GM23338 (cell line): ENCODE data around the gene CAAP1.
"Not testable (repeated sequence)": the region's sequence is repeated elsewhere in the genome, so short reads cannot be mapped to it uniquely, and the experiment has no call there.

Experiments used
- CREB1 ChIP-seq: fragments of 250-450 bp; sonication (Bioruptor Pico); IDR thresholded peaks from 2 replicates; pipeline ENCODE4 v1.5.0; 2020; ENCODE audit warnings: low read depth, mild to moderate bottlenecking, moderate library complexity
- CTCF ChIP-seq, 2 experiments: fragments of 200-600 bp in 1 of 2; sonication (generic) in 1 of 2; conservative IDR thresholded peaks; 2 replicates each; pipeline versions ENCODE4 v1.5.1 to v1.6.1; 2016 to 2017; ENCODE audit warnings: antibody characterized with exemption in 2 of 2, low read depth in 2 of 2, mild to moderate bottlenecking in 2 of 2, moderate library complexity in 1 of 2
- EZH2 ChIP-seq: fragments of 200-600 bp; sonication (generic); IDR thresholded peaks from one replicate; pipeline ENCODE4 v1.8.0; 2017; ENCODE audit warnings: antibody characterized with exemption, mild to moderate bottlenecking, low read depth; ENCODE audit not compliant: unreplicated experiment
- EZH2phosphoT487 ChIP-seq: fragments of 200-600 bp; sonication (generic); IDR thresholded peaks from one replicate; pipeline ENCODE4 v1.8.1; 2018; ENCODE audit warnings: antibody characterized with exemption; ENCODE audit not compliant: unreplicated experiment
- JUNB ChIP-seq: IDR thresholded peaks from one replicate; pipeline ENCODE4 v1.6.1; 2016; ENCODE audit warnings: antibody characterized with exemption; ENCODE audit not compliant: unreplicated experiment
- NANOG ChIP-seq: IDR thresholded peaks from 2 replicates; pipeline ENCODE4 v1.6.1; 2016; ENCODE audit warnings: antibody characterized with exemption, borderline replicate concordance
- POLR2AphosphoS5 ChIP-seq: IDR thresholded peaks from 2 replicates; pipeline ENCODE4 v1.6.1; 2016; ENCODE audit warnings: antibody characterized with exemption, low read depth
- STAT1 ChIP-seq: IDR thresholded peaks from one replicate; pipeline ENCODE4 v1.6.1; 2016; ENCODE audit warnings: antibody characterized with exemption; ENCODE audit not compliant: unreplicated experiment
- ZNF114 ChIP-seq: fragments of 250-450 bp; sonication (Bioruptor Pico); IDR thresholded peaks from 2 replicates; pipeline ENCODE4 v1.5.0; 2020; ENCODE audit warnings: mild to moderate bottlenecking, moderate library complexity
- ZNF331 ChIP-seq: fragments of 250-450 bp; sonication (Bioruptor Pico); IDR thresholded peaks from 2 replicates; pipeline ENCODE4 v1.5.0; 2020; ENCODE audit warnings: low read depth, mild to moderate bottlenecking, moderate library complexity
- ZNF462 ChIP-seq: fragments of 250-450 bp; sonication (Bioruptor Pico); IDR thresholded peaks from 2 replicates; pipeline ENCODE4 v1.5.0; 2020; ENCODE audit warnings: mild to moderate bottlenecking, moderate library complexity
- TF ChIP-seq, protein P1 (sequence below): IDR thresholded peaks from one replicate; pipeline ENCODE4 v1.6.1; 2018; ENCODE audit warnings: antibody characterized with exemption; ENCODE audit not compliant: unreplicated experiment
- TF ChIP-seq, protein P2 (sequence below): IDR thresholded peaks from 2 replicates; pipeline ENCODE4 v1.6.1; 2016; ENCODE audit warnings: antibody characterized with exemption

- TF ChIP-seq CTCF (conservative IDR thresholded peaks at IDR 0.05; ENCODE audit: low read depth in 2 of 2); CREB1 (CRISPR knock-in tag); EZH2; POLR2AphosphoS5; EZH2phosphoT487; STAT1; ZNF331 (CRISPR knock-in tag); JUNB; NANOG; ZNF114 (CRISPR knock-in tag); ZNF462 (CRISPR knock-in tag): not testable (repeated sequence)
- TF ChIP-seq, protein P1, sequence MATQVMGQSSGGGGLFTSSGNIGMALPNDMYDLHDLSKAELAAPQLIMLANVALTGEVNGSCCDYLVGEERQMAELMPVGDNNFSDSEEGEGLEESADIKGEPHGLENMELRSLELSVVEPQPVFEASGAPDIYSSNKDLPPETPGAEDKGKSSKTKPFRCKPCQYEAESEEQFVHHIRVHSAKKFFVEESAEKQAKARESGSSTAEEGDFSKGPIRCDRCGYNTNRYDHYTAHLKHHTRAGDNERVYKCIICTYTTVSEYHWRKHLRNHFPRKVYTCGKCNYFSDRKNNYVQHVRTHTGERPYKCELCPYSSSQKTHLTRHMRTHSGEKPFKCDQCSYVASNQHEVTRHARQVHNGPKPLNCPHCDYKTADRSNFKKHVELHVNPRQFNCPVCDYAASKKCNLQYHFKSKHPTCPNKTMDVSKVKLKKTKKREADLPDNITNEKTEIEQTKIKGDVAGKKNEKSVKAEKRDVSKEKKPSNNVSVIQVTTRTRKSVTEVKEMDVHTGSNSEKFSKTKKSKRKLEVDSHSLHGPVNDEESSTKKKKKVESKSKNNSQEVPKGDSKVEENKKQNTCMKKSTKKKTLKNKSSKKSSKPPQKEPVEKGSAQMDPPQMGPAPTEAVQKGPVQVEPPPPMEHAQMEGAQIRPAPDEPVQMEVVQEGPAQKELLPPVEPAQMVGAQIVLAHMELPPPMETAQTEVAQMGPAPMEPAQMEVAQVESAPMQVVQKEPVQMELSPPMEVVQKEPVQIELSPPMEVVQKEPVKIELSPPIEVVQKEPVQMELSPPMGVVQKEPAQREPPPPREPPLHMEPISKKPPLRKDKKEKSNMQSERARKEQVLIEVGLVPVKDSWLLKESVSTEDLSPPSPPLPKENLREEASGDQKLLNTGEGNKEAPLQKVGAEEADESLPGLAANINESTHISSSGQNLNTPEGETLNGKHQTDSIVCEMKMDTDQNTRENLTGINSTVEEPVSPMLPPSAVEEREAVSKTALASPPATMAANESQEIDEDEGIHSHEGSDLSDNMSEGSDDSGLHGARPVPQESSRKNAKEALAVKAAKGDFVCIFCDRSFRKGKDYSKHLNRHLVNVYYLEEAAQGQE, result not testable (repeated sequence)
- TF ChIP-seq, protein P2, sequence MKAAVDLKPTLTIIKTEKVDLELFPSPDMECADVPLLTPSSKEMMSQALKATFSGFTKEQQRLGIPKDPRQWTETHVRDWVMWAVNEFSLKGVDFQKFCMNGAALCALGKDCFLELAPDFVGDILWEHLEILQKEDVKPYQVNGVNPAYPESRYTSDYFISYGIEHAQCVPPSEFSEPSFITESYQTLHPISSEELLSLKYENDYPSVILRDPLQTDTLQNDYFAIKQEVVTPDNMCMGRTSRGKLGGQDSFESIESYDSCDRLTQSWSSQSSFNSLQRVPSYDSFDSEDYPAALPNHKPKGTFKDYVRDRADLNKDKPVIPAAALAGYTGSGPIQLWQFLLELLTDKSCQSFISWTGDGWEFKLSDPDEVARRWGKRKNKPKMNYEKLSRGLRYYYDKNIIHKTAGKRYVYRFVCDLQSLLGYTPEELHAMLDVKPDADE, result not testable (repeated sequence)
Measured at GRCh38 chr9:26875155-26875554, 17.4 kb downstream of the CAAP1 start.
